Parathyroid adenoma (tissue), 2 donors: Measurements from ENCODE around the gene SBNO1.
"Not testable (repeated sequence)": the region's sequence is repeated elsewhere in the genome, so short reads cannot be mapped to it uniquely, and the experiment has no call there.

Experiments
- H2AFZ ChIP-seq: fragments of 300-600 bp; sonication (generic); one replicate; pipeline ENCODE4 v1.7.0; 2017; ENCODE audit warnings: antibody characterized with exemption, mild to moderate bottlenecking
- H3K27ac ChIP-seq: fragments of 300-600 bp; sonication (generic); one replicate; pipeline ENCODE4 v1.7.0; 2017
- H3K27me3 ChIP-seq: fragments of 300-600 bp; sonication (generic); one replicate; pipeline ENCODE4 v1.7.0; 2017; ENCODE audit warnings: low read length; ENCODE audit not compliant: control insufficient read depth, insufficient read depth
- H3K36me3 ChIP-seq: fragments of 300-600 bp; sonication (generic); one replicate; pipeline ENCODE4 v1.7.0; 2017; ENCODE audit warnings: low read length; ENCODE audit not compliant: control insufficient read depth, insufficient read depth
- H3K4me1 ChIP-seq: fragments of 300-600 bp; sonication (generic); one replicate; pipeline ENCODE4 v1.7.0; 2017; ENCODE audit warnings: control low read depth
- H3K4me2 ChIP-seq: fragments of 300-600 bp; sonication (generic); one replicate; pipeline ENCODE4 v1.7.0; 2017; ENCODE audit warnings: low read length
- H3K4me3 ChIP-seq: fragments of 300-600 bp; sonication (generic); one replicate; pipeline ENCODE4 v1.7.0; 2017; ENCODE audit warnings: low read depth, low read length
- H3K79me2 ChIP-seq: fragments of 300-600 bp; sonication (generic); one replicate; pipeline ENCODE4 v1.7.0; 2017; ENCODE audit warnings: control low read depth
- H3K9ac ChIP-seq: fragments of 300-600 bp; sonication (generic); one replicate; pipeline ENCODE4 v1.7.0; 2017; ENCODE audit warnings: mild to moderate bottlenecking
- H3K9me3 ChIP-seq: fragments of 300-600 bp; sonication (generic); one replicate; pipeline ENCODE4 v1.7.0; 2017; ENCODE audit warnings: low read length; ENCODE audit not compliant: control insufficient read depth
- CTCF ChIP-seq: fragments of 300-600 bp; sonication (generic); IDR thresholded peaks from one replicate; pipeline ENCODE4 v1.7.0; 2017; ENCODE audit warnings: antibody characterized with exemption, mild to moderate bottlenecking
- donor health status: primary hyperparathyroidism.

Gene SBNO1

GRCh38 chr12:123364532-123365024 is at the start of gene SBNO1:
Gene SBNO1, minus strand, starts transcription at chr12:123364847. Its CDS starts 14,406 bp downstream, at chr12:123350441.
- H3K27ac ChIP-seq, result peak within 1 kb of the TSS; percentile 99
- peaks cover 6% of the 10 kb centered on the region for H3K4me1 ChIP-seq
- no peaks in the 10 kb centered on the region for H3K27me3 ChIP-seq
- peak within 1 kb of the TSS; percentile 97 for H3K9ac ChIP-seq
- peak within 1 kb of the TSS; percentile 94 for H3K4me3 ChIP-seq
- TF ChIP-seq CTCF, result no peak
- peak within 1 kb of the TSS; percentile 99 for H2AFZ ChIP-seq
- H3K4me2 ChIP-seq, result peak within 1 kb of the TSS; percentile 92
- no peaks in the 10 kb centered on the region for H3K36me3 ChIP-seq
- no peaks in the 10 kb centered on the region for H3K9me3 ChIP-seq
- H3K79me2 ChIP-seq, result peaks cover 27% of the 10 kb centered on the region

- Histone ChIP-seq H3K4me2 (no peak overlapping the region), H3K36me3 (no peaks in the 10 kb centered on the region), H3K4me3 (no peak overlapping the region), H3K79me2 (no peaks in the 10 kb centered on the region), H2AFZ (no peak overlapping the region), H3K27me3 (no peaks in the 10 kb centered on the region), H3K9me3 (no peaks in the 10 kb centered on the region), H3K9ac (no peak overlapping the region), H3K27ac (no peak overlapping the region), H3K4me1 (no peaks in the 10 kb centered on the region)
- TF ChIP-seq CTCF, result no peak
Measured at GRCh38 chr12:123410041-123410412, 45.4 kb upstream of the SBNO1 start.

GRCh38 chr12:123409284-123410040 is 44.8 kb upstream of the SBNO1 start:
- H3K36me3 ChIP-seq, H3K27ac ChIP-seq, H3K27me3 ChIP-seq: not testable (repeated sequence)

GRCh38 chr12:123408619-123409018 is 44.0 kb upstream of the SBNO1 start:
- not testable (repeated sequence) for H2AFZ ChIP-seq, H3K27ac ChIP-seq, H3K4me1 ChIP-seq, H3K79me2 ChIP-seq, H3K4me2 ChIP-seq, H3K9ac ChIP-seq, H3K9me3 ChIP-seq, H3K27me3 ChIP-seq, H3K4me3 ChIP-seq, H3K36me3 ChIP-seq

More at GRCh38 chr12:123409284-123410040, 44.8 kb upstream of the SBNO1 start:
- H2AFZ ChIP-seq, H3K4me3 ChIP-seq, H3K4me1 ChIP-seq, H3K79me2 ChIP-seq, H3K4me2 ChIP-seq, H3K9me3 ChIP-seq, H3K9ac ChIP-seq: not testable (repeated sequence)

GRCh38 chr12:123407934-123408333 is 43.3 kb upstream of the SBNO1 start:
- H3K79me2 ChIP-seq, H3K4me3 ChIP-seq, H3K36me3 ChIP-seq, H3K9ac ChIP-seq, H3K4me1 ChIP-seq, H3K9me3 ChIP-seq, H3K27me3 ChIP-seq, H2AFZ ChIP-seq, H3K27ac ChIP-seq, H3K4me2 ChIP-seq: not testable (repeated sequence)

- H3K36me3 ChIP-seq, H3K4me2 ChIP-seq, H3K9me3 ChIP-seq, H3K4me1 ChIP-seq, H3K9ac ChIP-seq, H2AFZ ChIP-seq, H3K27me3 ChIP-seq, H3K27ac ChIP-seq, H3K79me2 ChIP-seq, H3K4me3 ChIP-seq: not testable (repeated sequence)
Measured at GRCh38 chr12:123407269-123407668, 42.6 kb upstream of the SBNO1 start.
